ENCODE data around the gene AKAP8.
A peak's percentile ranks its signal among the peaks of the same experiment; 100 is the strongest.
"Not testable (repeated sequence)": the region's sequence is repeated elsewhere in the genome, so short reads cannot be mapped to it uniquely, and the experiment has no call there.

The AKAP8 gene

DNA sequence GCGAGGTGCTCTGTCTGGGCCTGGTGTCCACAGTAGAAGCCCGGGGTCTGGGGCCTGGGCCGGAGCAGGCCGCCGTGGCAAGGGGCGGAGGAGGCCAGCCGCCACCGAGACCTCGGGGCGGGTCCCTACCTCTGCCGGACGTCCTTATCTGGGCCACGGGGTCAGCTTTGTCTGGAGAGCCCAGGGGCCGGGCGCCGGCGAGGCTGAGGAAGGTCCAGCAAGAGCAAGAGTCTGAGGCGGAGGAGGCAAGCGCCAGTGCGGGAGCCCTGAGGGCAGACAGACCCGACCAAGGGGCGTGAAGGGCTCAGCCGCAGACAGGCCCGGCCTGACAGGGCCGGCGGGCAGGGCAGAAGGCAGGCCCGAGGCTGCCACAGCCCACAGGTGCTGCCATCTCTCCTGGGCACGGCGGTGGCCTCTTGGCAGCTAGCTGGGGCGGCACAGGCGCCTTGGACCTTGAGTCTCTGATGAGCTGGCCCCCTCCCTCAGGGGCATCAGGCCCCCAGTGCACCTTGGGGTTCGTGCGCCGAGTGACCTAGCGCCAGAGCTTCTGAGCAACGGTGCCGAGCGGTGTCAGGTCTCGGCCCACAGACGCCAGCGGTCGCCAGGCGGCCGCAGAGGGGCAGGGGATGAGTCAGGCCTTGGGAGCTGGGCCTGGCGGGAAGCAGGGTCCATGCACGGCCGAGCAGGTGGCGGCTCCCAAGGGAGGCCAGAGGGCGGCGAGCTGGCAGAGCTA lies 19.1 kb upstream of the AKAP8 start:
- no peaks in the 10 kb centered on the region for H3K9me3 Mint-ChIP-seq
- DNase-seq (no peak), ATAC-seq (replicated peaks) (no peak)
- H3K36me3 Mint-ChIP-seq = peaks cover 51 to 60% of the 10 kb centered on the region in 2 donors
- peaks cover 10 to 12% of the 10 kb centered on the region in 2 donors for H3K4me1 Mint-ChIP-seq
- peak overlapping the region; percentile 59 for H3K27ac Mint-ChIP-seq
- H3K27me3 Mint-ChIP-seq = no peaks in the 10 kb centered on the region
- no peak overlapping the region for H3K4me3 Mint-ChIP-seq

DNA sequence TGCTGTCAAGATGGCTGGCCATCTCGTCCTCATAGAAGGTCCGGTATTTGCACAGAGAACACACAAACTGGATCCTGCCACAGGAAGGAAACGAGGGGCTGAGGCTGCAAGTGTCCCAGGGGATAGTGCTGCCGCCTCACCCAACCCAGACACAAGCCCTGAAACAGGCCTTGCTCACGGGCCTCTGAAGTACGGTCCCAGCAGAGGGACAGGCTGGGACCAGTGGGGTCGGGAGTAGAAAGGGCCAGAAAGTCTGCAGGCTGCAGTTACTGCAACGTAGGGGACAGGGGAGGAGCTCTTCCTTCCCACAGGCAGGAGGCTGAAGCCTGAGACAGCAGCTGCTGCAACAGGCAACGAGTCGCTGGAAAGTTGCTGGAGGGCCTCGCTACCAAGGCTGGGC lies 18.2 kb upstream of the AKAP8 start:
- DNase-seq (no peak), ATAC-seq (replicated peaks) (no peak)
- Mint-ChIP-seq H3K4me3 (no peak overlapping the region), H3K27ac (peak overlapping the region; percentile 38), H3K9me3 (no peaks in the 10 kb centered on the region), H3K36me3 (peaks cover 56 to 60% of the 10 kb centered on the region in 2 donors), H3K4me1 (peaks cover 10% of the 10 kb centered on the region in 2 donors), H3K27me3 (no peaks in the 10 kb centered on the region)

DNA sequence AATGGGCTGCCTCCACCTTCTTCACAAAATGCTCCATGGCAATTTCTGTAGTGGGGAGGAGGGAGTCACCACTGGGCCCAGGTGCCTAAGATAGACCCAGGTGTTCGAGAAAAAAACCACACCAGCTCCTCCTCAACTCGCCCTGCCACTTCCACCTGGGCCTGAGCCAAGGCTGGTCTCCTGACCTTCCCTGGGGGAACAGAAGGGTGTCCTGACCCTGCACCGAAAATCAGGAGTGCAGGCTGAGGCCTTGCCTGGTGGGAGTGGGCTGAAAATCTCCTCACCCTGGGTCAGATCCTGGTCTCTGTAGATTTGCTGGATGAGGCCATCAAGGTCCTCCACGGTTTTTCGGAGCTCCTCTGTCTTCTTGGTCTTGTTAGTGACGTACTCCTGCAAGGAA lies 17.6 kb upstream of the AKAP8 start:
- DNase-seq (no peak), ATAC-seq (replicated peaks) (no peak)
- H3K27me3 Mint-ChIP-seq = no peaks in the 10 kb centered on the region
- no peak overlapping the region for H3K4me3 Mint-ChIP-seq
- no peaks in the 10 kb centered on the region for H3K9me3 Mint-ChIP-seq
- peaks cover 7 to 10% of the 10 kb centered on the region in 2 donors for H3K4me1 Mint-ChIP-seq
- H3K27ac Mint-ChIP-seq = peak overlapping the region; percentile 38
- peaks cover 56 to 57% of the 10 kb centered on the region in 2 donors for H3K36me3 Mint-ChIP-seq

DNA sequence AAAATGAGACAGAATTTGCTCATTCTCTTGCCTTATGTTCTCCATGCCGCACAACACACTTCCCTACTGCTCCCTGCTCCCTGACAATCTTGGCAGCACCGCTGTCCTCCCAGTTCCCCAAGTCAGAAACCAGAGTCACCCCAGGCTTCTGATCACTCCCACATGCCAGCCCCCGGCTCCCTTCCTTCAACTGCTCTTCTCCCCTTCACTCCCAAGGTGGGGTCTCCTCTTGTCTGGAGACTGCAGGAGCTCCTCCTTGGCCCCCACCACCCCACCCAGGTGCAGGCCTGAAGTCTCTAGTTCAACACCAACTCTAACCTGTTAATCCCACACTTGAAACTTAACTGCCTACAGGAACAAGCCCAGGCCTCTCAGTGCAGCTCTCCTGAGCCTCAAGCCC lies 16.8 kb upstream of the AKAP8 start:
- H3K9me3 Mint-ChIP-seq = no peaks in the 10 kb centered on the region
- peaks cover 58 to 62% of the 10 kb centered on the region in 2 donors for H3K36me3 Mint-ChIP-seq
- no peaks in the 10 kb centered on the region for H3K27me3 Mint-ChIP-seq
- ATAC-seq (replicated peaks) (no peak), DNase-seq (no peak)
- peaks cover 7 to 10% of the 10 kb centered on the region in 2 donors for H3K4me1 Mint-ChIP-seq
- H3K4me3 Mint-ChIP-seq = no peak overlapping the region
- H3K27ac Mint-ChIP-seq = peak overlapping the region; percentile 44

DNA sequence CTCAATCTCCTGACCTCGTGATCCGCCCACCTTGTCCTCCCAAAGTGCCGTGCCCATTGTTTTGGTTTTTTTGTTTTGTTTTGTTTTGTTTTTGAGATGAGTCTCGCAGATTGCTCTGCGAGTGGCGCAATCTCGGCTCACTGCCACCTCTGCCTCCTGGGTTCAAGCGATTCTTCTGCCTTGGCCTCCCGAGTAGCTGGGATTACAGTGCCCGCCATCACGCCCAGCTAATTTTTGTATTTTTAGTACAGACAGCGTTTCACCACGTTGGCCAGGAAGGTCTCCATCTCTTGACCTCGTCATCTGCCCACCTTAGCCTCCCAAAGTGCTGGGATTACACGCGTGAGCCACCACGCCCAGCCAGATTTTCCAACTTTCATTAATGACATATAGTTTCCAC lies 15.7 kb upstream of the AKAP8 start:
- H3K9me3 Mint-ChIP-seq; H3K27me3 Mint-ChIP-seq; DNase-seq; H3K4me3 Mint-ChIP-seq; ATAC-seq (replicated peaks): not testable (repeated sequence)
- peaks cover 57 to 59% of the 10 kb centered on the region in 2 donors for H3K36me3 Mint-ChIP-seq
- H3K4me1 Mint-ChIP-seq = peaks cover 11 to 20% of the 10 kb centered on the region in 2 donors
- peak overlapping the region; percentile 51 for H3K27ac Mint-ChIP-seq

DNA sequence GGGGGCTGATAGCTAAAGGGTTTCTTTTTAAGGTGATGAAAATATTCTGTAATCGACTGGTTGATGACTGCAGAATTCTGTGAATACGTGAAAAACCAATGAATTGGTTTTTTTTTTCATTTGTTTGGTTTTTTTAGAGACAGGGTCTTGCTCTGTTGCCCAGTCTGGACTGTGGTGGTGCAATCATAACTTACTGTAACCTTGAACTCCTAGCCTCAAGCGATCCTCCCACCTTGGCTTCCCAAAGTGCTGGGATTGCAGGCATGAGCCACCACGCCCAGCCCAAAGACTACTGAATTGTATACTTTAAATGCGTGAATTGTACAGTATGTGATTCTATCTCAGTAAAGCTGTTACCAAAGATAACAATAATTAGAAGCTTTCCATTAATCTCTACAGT lies 14.8 kb upstream of the AKAP8 start:
- ATAC-seq (replicated peaks) (no peak), DNase-seq (no peak)
- Mint-ChIP-seq H3K27me3 (no peaks in the 10 kb centered on the region), H3K36me3 (peaks cover 51 to 61% of the 10 kb centered on the region in 2 donors), H3K4me3 (no peak overlapping the region), H3K4me1 (peaks cover 11 to 24% of the 10 kb centered on the region in 2 donors), H3K9me3 (no peaks in the 10 kb centered on the region), H3K27ac (no peak overlapping the region)

DNA sequence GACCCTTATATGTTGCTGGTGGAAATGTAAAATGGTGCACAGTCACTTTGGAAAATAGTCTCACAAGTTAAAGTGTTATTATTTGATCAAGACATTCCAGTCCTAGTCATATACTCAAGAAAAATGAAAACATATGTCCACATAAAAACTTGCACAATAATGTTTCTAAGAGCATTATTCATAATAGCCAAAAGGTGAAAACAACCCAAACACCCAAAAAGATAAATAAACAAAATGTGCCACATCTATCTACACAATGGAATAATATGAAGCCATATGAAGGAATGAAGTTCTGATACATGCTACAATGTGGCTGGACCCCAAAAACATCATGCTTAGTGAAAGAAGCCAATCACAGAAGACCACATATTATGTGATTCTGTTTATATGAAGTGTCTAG lies 14.4 kb upstream of the AKAP8 start:
- Mint-ChIP-seq H3K36me3 (peaks cover 53 to 65% of the 10 kb centered on the region in 2 donors), H3K27ac (no peak overlapping the region), H3K9me3 (no peaks in the 10 kb centered on the region), H3K4me3 (no peak overlapping the region), H3K27me3 (no peaks in the 10 kb centered on the region), H3K4me1 (peaks cover 13 to 25% of the 10 kb centered on the region in 2 donors)
- ATAC-seq (replicated peaks) = no peak
- DNase-seq = no peak

DNA sequence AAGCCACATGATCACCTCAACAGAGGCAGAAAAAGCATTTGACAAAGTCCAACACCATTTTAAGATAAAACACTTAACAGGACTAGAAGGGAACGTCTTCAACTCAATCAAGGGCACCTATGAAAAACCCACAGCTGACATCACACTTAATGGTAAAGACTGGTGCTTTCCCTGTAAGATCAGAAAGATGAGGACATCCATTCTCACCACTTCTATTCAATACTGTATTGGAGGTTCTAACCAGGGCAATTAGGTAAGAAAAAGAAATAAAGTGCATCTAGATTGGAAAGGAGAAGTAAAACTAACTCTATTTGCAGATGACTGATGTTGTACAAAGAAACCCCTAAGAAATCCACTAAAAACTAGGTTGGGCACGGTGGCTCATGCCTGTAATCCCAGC lies 11.2 kb upstream of the AKAP8 start:
- peaks cover 28 to 38% of the 10 kb centered on the region in 2 donors for H3K36me3 Mint-ChIP-seq
- peaks cover 6 to 15% of the 10 kb centered on the region in 2 donors for H3K4me1 Mint-ChIP-seq
- peak; percentile 94 to 98 for ATAC-seq (replicated peaks)
- H3K27me3 Mint-ChIP-seq = no peaks in the 10 kb centered on the region
- no peak for DNase-seq
- H3K4me3 Mint-ChIP-seq = peak overlapping the region; percentile 10 to 16
- H3K9me3 Mint-ChIP-seq = no peaks in the 10 kb centered on the region
- peak overlapping the region; percentile 59 for H3K27ac Mint-ChIP-seq

DNA sequence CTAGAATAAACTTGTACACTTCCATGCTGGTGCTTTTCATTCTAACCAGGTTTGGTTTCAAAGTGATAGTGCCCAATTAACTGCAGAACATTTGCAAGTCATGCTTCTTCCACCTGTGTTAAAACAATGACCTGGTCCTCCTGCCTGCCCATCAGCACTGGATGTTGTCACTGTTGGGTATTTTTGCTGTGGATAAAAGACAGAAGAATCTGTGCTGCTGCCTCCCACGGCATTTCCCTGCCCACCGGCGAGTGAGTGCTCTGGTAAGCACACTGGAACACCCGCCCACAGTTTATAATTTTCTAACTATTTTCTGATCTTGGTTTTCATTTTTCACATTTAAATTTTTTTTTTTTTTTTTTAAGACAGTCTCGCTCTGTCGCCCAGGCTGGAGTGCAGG lies 2.3 kb upstream of the AKAP8 start:
- no peak overlapping the region for H3K4me3 Mint-ChIP-seq
- H3K36me3 Mint-ChIP-seq = peaks cover 8 to 27% of the 10 kb centered on the region in 2 donors
- no peaks in the 10 kb centered on the region for H3K27me3 Mint-ChIP-seq
- peak overlapping the region; percentile 9 for H3K27ac Mint-ChIP-seq
- ATAC-seq (replicated peaks) (no peak), DNase-seq (no peak)
- no peaks in the 10 kb centered on the region for H3K9me3 Mint-ChIP-seq
- H3K4me1 Mint-ChIP-seq = peaks cover 27 to 34% of the 10 kb centered on the region in 2 donors

DNA sequence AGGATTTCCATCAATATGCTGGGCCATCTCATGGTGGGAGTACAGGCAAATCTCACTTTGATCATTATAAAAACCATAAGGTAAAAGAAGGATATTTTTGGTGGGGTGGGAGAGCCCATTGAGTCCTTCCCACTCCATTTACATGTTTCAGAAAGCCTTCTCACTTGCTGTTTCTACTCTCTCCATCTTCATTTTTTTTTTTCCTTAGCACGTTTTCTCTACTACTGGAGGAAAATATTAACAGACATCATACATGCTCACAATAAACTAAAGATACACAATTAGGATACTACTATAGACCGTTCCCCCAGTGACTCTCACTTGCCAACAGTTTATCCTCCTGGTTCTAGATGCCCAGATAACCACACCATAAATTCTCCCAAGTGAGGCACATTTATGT lies 1.8 kb upstream of the AKAP8 start:
- Mint-ChIP-seq H3K27me3 (no peaks in the 10 kb centered on the region), H3K27ac (peak overlapping the region; percentile 9), H3K4me3 (no peak overlapping the region), H3K4me1 (peaks cover 30 to 38% of the 10 kb centered on the region in 2 donors), H3K9me3 (no peaks in the 10 kb centered on the region), H3K36me3 (peaks cover 8 to 30% of the 10 kb centered on the region in 2 donors)
- DNase-seq = no peak
- ATAC-seq (replicated peaks) = no peak

DNA sequence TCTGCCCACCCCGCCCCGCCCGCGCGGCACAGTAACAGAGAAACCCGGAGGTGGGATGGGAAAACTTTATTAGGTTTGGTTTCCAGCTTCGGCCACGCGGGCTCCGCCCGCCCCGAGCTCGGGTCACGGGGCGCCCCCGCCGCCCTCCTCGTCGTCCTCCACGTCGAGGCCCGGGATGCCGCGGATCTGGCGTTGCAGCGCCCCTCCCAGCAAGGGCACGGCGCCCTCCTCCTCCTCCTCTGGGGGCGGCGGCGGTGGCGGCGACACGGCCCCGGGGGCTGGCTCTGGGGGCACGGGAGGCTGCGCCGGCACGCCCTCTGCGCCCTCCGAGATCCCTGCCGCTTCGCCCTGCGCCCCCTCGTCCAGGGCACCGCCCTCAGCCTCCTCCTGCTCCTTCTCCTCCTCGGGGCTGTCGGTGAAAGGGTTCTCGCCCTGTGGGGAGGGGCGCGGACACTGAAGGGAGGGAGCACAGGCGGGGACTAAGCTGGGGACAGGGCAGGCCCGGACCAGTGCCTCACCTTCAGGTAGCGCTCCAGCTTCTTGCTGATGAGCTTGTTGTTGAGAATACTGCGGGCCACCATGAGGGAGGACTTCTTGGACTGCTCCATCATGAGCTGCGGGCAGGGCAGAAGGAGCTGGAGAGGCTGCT lies 536 bp upstream of the AKAP8 start:
- Mint-ChIP-seq H3K36me3 (peaks cover 8 to 30% of the 10 kb centered on the region in 2 donors), H3K4me1 (peaks cover 30 to 38% of the 10 kb centered on the region in 2 donors), H3K27me3 (no peaks in the 10 kb centered on the region), H3K9me3 (no peaks in the 10 kb centered on the region), H3K4me3 (peak overlapping the region; percentile 91 to 99), H3K27ac (peak overlapping the region; percentile 100)
- no peak for DNase-seq
- ATAC-seq (replicated peaks) = peak; percentile 29

DNA sequence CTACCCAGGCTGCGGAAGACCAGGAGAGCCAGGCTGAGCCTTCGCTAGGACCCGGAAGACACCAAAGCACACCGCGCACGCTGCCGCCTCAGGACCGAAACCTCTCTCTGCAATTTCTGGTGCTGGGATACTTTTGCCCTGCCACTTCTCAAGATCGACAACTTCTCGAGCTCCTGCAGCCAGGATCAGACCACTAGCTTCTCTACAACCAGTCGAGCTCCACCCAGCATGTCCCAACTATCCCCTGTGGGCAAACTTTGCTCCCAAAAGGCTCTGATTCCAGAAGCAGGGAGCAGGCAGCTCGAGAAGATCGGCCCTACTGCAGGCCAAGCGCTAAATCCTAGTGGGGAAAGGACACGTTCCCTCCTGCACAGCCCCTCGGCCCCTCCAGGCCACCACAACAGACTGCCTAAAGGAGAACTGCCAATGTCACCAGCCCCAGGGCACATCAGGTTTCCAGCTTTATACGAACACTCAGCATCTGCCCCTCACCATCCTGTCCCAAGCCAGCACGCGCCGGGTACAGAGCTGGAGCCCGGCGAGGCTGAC lies 979 bp downstream of the AKAP8 start:
- Mint-ChIP-seq H3K36me3 (peaks cover 16 to 38% of the 10 kb centered on the region in 2 donors), H3K27ac (peak overlapping the region; percentile 100), H3K9me3 (no peaks in the 10 kb centered on the region), H3K4me1 (peaks cover 35 to 49% of the 10 kb centered on the region in 2 donors), H3K27me3 (no peaks in the 10 kb centered on the region), H3K4me3 (peak overlapping the region; percentile 91 to 99)
- ATAC-seq (replicated peaks) = peak in 1 of 2 donors; percentile 14
- DNase-seq = no peak

DNA sequence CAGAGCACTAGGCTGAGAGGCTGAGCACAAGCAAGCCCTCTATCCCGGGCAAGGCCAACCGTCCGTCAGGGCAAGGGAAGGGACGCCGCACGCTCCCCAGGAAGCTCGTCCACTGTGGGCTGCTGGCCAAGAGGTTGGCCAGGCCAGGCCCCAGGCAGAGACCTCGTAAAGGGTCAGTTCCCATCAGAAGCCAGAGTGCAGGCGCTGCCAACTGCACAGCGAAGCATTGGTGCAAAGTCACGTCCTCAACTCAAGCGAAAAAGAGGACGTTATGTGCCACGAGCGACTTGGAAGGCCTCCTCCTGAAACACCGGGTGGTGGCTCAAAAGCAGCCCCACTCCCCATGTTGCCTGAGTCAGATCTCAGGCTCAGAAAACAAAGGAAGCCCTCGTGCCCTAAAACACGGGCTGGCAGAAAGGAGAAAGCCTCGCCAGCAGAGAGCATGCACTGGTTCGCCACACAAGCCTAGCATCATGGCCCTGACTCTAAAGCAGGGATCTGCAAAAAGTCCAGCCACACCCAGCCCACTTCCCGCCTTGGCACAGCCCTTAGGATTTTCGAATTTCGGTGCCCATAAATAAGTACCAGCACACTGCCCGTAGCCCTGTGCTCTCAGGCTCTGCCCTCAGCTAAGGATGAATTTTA lies 4.7 kb downstream of the AKAP8 start:
- no peak overlapping the region for H3K4me3 Mint-ChIP-seq
- no peak for DNase-seq

DNA sequence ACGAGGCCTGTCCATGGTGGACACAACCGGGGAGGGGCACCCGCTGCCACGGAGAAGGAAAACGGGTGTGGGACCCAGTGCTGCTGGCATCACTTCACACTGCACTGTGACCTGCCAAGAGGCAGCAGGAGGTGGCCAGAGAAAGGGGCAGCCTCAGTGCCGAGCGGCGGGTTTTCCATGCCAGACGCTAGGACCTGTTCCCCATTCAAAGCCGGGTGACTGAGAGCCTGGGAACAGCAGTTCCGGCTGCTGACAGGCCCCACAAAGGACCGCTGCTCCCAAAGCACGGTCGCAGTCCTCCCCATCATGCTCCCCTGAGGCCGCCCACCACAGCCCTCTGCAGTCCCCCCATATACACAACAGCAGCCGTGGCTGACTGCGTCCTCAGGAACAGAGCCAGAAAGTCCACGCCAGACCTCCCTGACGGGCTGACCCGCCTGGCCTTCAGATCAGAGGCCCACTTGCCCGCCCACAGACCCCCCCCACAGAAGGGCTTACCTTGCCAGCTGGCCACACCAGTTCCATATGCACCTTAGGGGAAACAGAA lies 5.4 kb downstream of the AKAP8 start:
- DNase-seq = no peak
- Mint-ChIP-seq H3K4me3 (no peak overlapping the region), H3K4me1 (peaks cover 24 to 33% of the 10 kb centered on the region in 2 donors), H3K9me3 (no peaks in the 10 kb centered on the region), H3K36me3 (peaks cover 21 to 49% of the 10 kb centered on the region in 2 donors), H3K27me3 (no peaks in the 10 kb centered on the region), H3K27ac (peak overlapping the region; percentile 67)
- no peak for ATAC-seq (replicated peaks)

More for the DNA sequence above, 4.7 kb downstream of the AKAP8 start:
- Mint-ChIP-seq H3K4me1 (peaks cover 24 to 33% of the 10 kb centered on the region in 2 donors), H3K27ac (peak overlapping the region; percentile 67), H3K27me3 (no peaks in the 10 kb centered on the region), H3K9me3 (no peaks in the 10 kb centered on the region), H3K36me3 (peaks cover 16 to 50% of the 10 kb centered on the region in 2 donors)
- ATAC-seq (replicated peaks) = no peak

Data from stimulated activated naive B cell treated with anti-CD40 and anti-IgM and Interleukin-4, amounts not matched to agents 10 μg/mL and 1 μg/mL and 100 μg/mL, for 72 hours (primary cell).